PC-9 (cell line): Measurements from ENCODE around the gene ARIH2. TPM values are rescaled to one million over a fixed set of nuclear protein-coding genes. Genes with fewer than 3 reads are reported as not detected.

Experiments used
- BruUV-seq: library from RNA; stranded (reverse); fragments of 400-500 nt; replicated peaks from 2 replicates; lab custom pipeline; 2021; lab: Mats Ljungman, UMichigan
- CTCF ChIA-PET: fragments of 300-600 bp; sonication (Branson Sonifier 250); formaldehyde crosslinking; loops from one replicate; lab custom pipeline; 2022; ENCODE audit warnings: antibody characterized with exemption; lab: Charles Lee
- POLR2A ChIA-PET: fragments of 300-600 bp; sonication (Branson Sonifier 250); formaldehyde crosslinking; loops from one replicate; lab custom pipeline; 2022; ENCODE audit warnings: antibody characterized with exemption; ENCODE audit not compliant: unreplicated experiment; lab: Charles Lee
- DNase-seq, 2 experiments: peaks; one replicate each; pipeline versions ENCODE4 v3.0.0 to v3.0.0-alpha.2; 2015 to 2022; ENCODE audit warnings: mixed read lengths in 1 of 2
- H2AFZ ChIP-seq: fragments of 200-600 bp; sonication (generic); 2 replicates; pipeline ENCODE4 v1.8.1; 2017; ENCODE audit warnings: antibody characterized with exemption
- H3F3A ChIP-seq: fragments of 200-600 bp; sonication (generic); 2 replicates; pipeline ENCODE4 v1.8.1; 2017; ENCODE audit warnings: antibody characterized with exemption, mild to moderate bottlenecking, low read depth; ENCODE audit not compliant: insufficient read depth
- H3K27ac ChIP-seq: fragments of 200-600 bp; sonication (generic); 2 replicates; pipeline ENCODE4 v1.6.1; 2016; ENCODE audit warnings: mixed run types
- H3K27me3 ChIP-seq: fragments of 200-600 bp; sonication (generic); 2 replicates; pipeline ENCODE4 v1.6.1; 2016; ENCODE audit warnings: low read depth, mixed run types; ENCODE audit not compliant: insufficient read depth
- H3K36me3 ChIP-seq: fragments of 200-600 bp; sonication (generic); 2 replicates; pipeline ENCODE4 v1.6.1; 2016; ENCODE audit warnings: low read depth, mixed run types
- H3K4me1 ChIP-seq: fragments of 200-600 bp; sonication (generic); replicated peaks from 2 replicates; pipeline ENCODE4 v1.6.1; 2016; ENCODE audit warnings: mixed run types; ENCODE audit not compliant: insufficient read depth
- H3K4me2 ChIP-seq: fragments of 200-600 bp; sonication (generic); 2 replicates; pipeline ENCODE4 v1.6.1; 2017; ENCODE audit warnings: mixed run types
- H3K4me3 ChIP-seq: fragments of 200-600 bp; sonication (generic); 2 replicates; pipeline ENCODE4 v1.6.1; 2016; ENCODE audit warnings: mixed run types
- H3K79me2 ChIP-seq: fragments of 200-600 bp; sonication (generic); 2 replicates; pipeline ENCODE4 v1.6.1; 2017; ENCODE audit warnings: low read depth, mixed run types
- H3K9me2 ChIP-seq: fragments of 200-600 bp; sonication (generic); 2 replicates; pipeline ENCODE4 v1.8.1; 2017; ENCODE audit warnings: mild to moderate bottlenecking; ENCODE audit not compliant: insufficient read depth
- H3K9me3 ChIP-seq: fragments of 200-600 bp; sonication (generic); 2 replicates; pipeline ENCODE4 v1.8.1; 2016; ENCODE audit warnings: low read depth; ENCODE audit not compliant: insufficient read depth
- H4K20me1 ChIP-seq: fragments of 200-600 bp; sonication (generic); 2 replicates; pipeline ENCODE4 v1.8.1; 2017; ENCODE audit not compliant: insufficient read depth
- CTCF ChIP-seq: fragments of 200-600 bp; sonication (generic); conservative IDR thresholded peaks from 2 replicates; pipeline ENCODE4 v1.6.1; 2017; ENCODE audit warnings: mixed run types, antibody characterized with exemption, mild to moderate bottlenecking, moderate library complexity
- EZH2 ChIP-seq: fragments of 200-600 bp; sonication (generic); IDR thresholded peaks from 2 replicates; pipeline ENCODE4 v1.8.0; 2017; ENCODE audit warnings: antibody characterized with exemption, low read depth
- intact Hi-C: fragments of 100-400 bp; cut with micrococcal nuclease; formaldehyde crosslinking; loops from one replicate; pipeline ENCODE4 v1.10.0; 2022; ENCODE audit not compliant: unreplicated experiment
- total RNA-seq: library from RNA; stranded (reverse); gene quantifications from 2 replicates; pipeline ENCODE4 v1.2.3, GENCODE V29; 2021

ARIH2 gene
- total RNA-seq, 1 experiment from 2014 or later: 86.1 TPM

- intact Hi-C loops: loop anchor here (10.0 kb wide), 1 partner anchor 410 kb away; the partner anchor contains the start of gene SHISA5
- H3K36me3 ChIP-seq: no peaks in the 10 kb centered on the region
- BruUV-seq: no TSS peak
- no peaks in the 10 kb centered on the region for H4K20me1 ChIP-seq
- H3K4me3 ChIP-seq: no peak overlapping the region
- H3F3A ChIP-seq: peaks cover 21% of the 10 kb centered on the region
- no peaks in the 10 kb centered on the region for H3K9me3 ChIP-seq
- ChIA-PET CTCF (no interaction called here), POLR2A (interaction anchor here (0.7 kb wide), 1 partner anchor 713 kb away, joined by 3 read pairs; no protein-coding TSS in a partner anchor)
- H3K4me2 ChIP-seq: no peak overlapping the region
- no peak overlapping the region for H3K27ac ChIP-seq
- peaks cover 18% of the 10 kb centered on the region for H3K79me2 ChIP-seq
- no peak for DNase-seq
- no peak overlapping the region for H2AFZ ChIP-seq
- no peaks in the 10 kb centered on the region for H3K9me2 ChIP-seq
- peaks cover 6% of the 10 kb centered on the region for H3K4me1 ChIP-seq
- H3K27me3 ChIP-seq: no peaks in the 10 kb centered on the region
- no peak for TF ChIP-seq CTCF
- no peak for TF ChIP-seq EZH2
These were observed 3.3 kb upstream of the ARIH2 start for GRCh38 chr3:48915296-48915695.

- peak overlapping the region; percentile 100 for H3K4me2 ChIP-seq
- H3K9me3 ChIP-seq: no peaks in the 10 kb centered on the region
- peak; percentile 29 to 60 for DNase-seq
- peak overlapping the region; percentile 62 for H3K4me3 ChIP-seq
- H3K27me3 ChIP-seq: no peaks in the 10 kb centered on the region
- peaks cover 46% of the 10 kb centered on the region for H3K79me2 ChIP-seq
- POLR2A ChIA-PET: interaction anchor here (0.6 to 0.7 kb wide), 6 partner anchors 10 to 644 kb away, joined by 3 to 17 read pairs (median 3); no protein-coding TSS in a partner anchor
- H3K9me2 ChIP-seq: no peaks in the 10 kb centered on the region
- H3K36me3 ChIP-seq: peaks cover 5% of the 10 kb centered on the region; the same call in 1 of the 2 replicates
- CTCF ChIA-PET: interaction anchor here (0.7 kb wide), 1 partner anchor 88 kb away, joined by 3 read pairs; the partner anchor contains the start of gene WDR6
- peaks cover 23% of the 10 kb centered on the region for H4K20me1 ChIP-seq
- TF ChIP-seq CTCF (no peak), EZH2 (no peak)
- H2AFZ ChIP-seq: peak overlapping the region; percentile 97
- TSS peak; percentile 69 for BruUV-seq
- peaks cover 13% of the 10 kb centered on the region for H3K4me1 ChIP-seq
- H3F3A ChIP-seq: peaks cover 21% of the 10 kb centered on the region
- intact Hi-C loops: loop anchor here (10.0 kb wide), 1 partner anchor 415 kb away; the partner anchor contains the start of gene SHISA5
- peak overlapping the region; percentile 96 for H3K27ac ChIP-seq
These were observed 835 bp downstream of the ARIH2 start for GRCh38 chr3:48919215-48920138.

GRCh38 chr3:48926425-48927392 is 8.1 kb downstream of the ARIH2 start:
- Histone ChIP-seq H4K20me1 (peaks cover 62% of the 10 kb centered on the region), H3K4me3 (no peak overlapping the region), H3K4me1 (peaks cover 16% of the 10 kb centered on the region), H3K9me2 (no peaks in the 10 kb centered on the region), H3F3A (peaks cover 7% of the 10 kb centered on the region; the same call in 1 of the 2 replicates), H3K36me3 (peaks cover 23% of the 10 kb centered on the region; the same call in 1 of the 2 replicates), H3K4me2 (no peak overlapping the region), H3K79me2 (peaks cover 85% of the 10 kb centered on the region), H3K9me3 (no peaks in the 10 kb centered on the region), H2AFZ (no peak overlapping the region), H3K27me3 (no peaks in the 10 kb centered on the region), H3K27ac (no peak overlapping the region)
- POLR2A ChIA-PET: interaction anchor here (0.6 kb wide), 1 partner anchor 263 kb away, joined by 6 read pairs; no protein-coding TSS in a partner anchor
- CTCF ChIA-PET: no interaction called here
- peak in 1 of 2 experiments; percentile 61 for DNase-seq
- no peak for TF ChIP-seq EZH2
- BruUV-seq: no TSS peak
- intact Hi-C loops: no loop called here
